ENCODE measurements around the gene ACACA.

- TF ChIP-seq CTCF (conservative IDR thresholded peaks at IDR 0.05 in 1 of 2, IDR thresholded peaks at IDR 0.05 in 1 of 2; ENCODE audit: low read depth in 1 of 2, low read length in 2 of 2) (no peak), EZH2 (IDR thresholded peaks at IDR 0.05; ENCODE audit: low read length, missing control alignments) (no peak)
Observed at GRCh38 chr17:37256627-37257026, 150.0 kb downstream of the ACACA start.

Data from fibroblast of lung (primary cell).